Stomach (tissue), 4 donors: ENCODE measurements around the gene POMP.

Source experiments
- POLR2A ChIP-seq, 4 donors: fragments of 450-650 bp; IDR thresholded peaks; one replicate each; pipeline ENCODE4 v1.6.1; 2016; ENCODE audit warnings: antibody characterized with exemption in 4 of 4, control low read depth in 2 of 4, mild to moderate bottlenecking in 1 of 4, moderate library complexity in 1 of 4
- POLR2AphosphoS5 ChIP-seq, 3 donors: sonication (generic); formaldehyde crosslinking; IDR thresholded peaks; one replicate each; pipeline ENCODE4 v1.6.1; 2016; ENCODE audit warnings: antibody characterized with exemption in 3 of 3
- TF ChIP-seq, protein P1 (sequence below), 7 experiments: fragments of 450-650 bp in 4 of 7; fragments of 200-600 bp in 3 of 7; sonication (generic) in 3 of 7; IDR thresholded peaks; one replicate each; pipeline ENCODE4 v1.5.1; 2016 to 2019; ENCODE audit warnings: antibody characterized with exemption in 7 of 7, control low read depth in 2 of 7, mild to moderate bottlenecking in 1 of 7

DNA sequence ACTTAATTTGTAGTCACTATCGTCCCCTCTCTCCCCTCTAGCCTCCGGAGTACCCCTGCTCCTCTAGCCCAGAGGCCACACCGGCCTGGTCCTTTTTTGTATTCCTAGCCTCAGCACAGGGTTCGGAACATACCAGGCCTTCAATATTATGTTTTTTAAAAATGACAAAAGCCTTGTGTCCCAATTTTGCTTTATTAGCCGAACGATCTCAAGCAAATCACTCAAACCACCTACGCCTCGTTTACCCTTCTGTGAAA lies 463 bp upstream of the POMP start:
- TF ChIP-seq POLR2AphosphoS5 (IDR thresholded peaks at IDR 0.05) = no peak
- TF ChIP-seq POLR2A (IDR thresholded peaks at IDR 0.05) = no peak
- TF ChIP-seq, protein P1, sequence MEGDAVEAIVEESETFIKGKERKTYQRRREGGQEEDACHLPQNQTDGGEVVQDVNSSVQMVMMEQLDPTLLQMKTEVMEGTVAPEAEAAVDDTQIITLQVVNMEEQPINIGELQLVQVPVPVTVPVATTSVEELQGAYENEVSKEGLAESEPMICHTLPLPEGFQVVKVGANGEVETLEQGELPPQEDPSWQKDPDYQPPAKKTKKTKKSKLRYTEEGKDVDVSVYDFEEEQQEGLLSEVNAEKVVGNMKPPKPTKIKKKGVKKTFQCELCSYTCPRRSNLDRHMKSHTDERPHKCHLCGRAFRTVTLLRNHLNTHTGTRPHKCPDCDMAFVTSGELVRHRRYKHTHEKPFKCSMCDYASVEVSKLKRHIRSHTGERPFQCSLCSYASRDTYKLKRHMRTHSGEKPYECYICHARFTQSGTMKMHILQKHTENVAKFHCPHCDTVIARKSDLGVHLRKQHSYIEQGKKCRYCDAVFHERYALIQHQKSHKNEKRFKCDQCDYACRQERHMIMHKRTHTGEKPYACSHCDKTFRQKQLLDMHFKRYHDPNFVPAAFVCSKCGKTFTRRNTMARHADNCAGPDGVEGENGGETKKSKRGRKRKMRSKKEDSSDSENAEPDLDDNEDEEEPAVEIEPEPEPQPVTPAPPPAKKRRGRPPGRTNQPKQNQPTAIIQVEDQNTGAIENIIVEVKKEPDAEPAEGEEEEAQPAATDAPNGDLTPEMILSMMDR (IDR thresholded peaks at IDR 0.05) = no peak
